Natural killer cell (primary cell): ENCODE data around the gene AKAP13. TPM values are rescaled to one million over a fixed set of nuclear protein-coding genes. Genes with fewer than 3 reads are reported as not detected.

ENCODE experiments used
- ATAC-seq, 3 donors: fragments of 150-1000 bp in 2 of 3; fragments of 200-7000 bp in 1 of 3; cut with Tn5 transposase; 1 replicate in 1 of 3; 2 replicates in 2 of 3; pipeline ENCODE4 v1.10.0; 2021; ENCODE audit warnings: mild to moderate bottlenecking in 2 of 3, moderate library complexity in 2 of 3
- DNase-seq, 2 donors: peaks; one replicate each; pipeline versions ENCODE4 v3.0.0 to v3.0.0-alpha.2; 2013 to 2021; ENCODE audit warnings: mixed read lengths in 1 of 2
- H3K27ac ChIP-seq: one replicate; pipeline ENCODE4 v1.5.1; 2013; ENCODE audit warnings: mild to moderate bottlenecking, low read length
- H3K27me3 ChIP-seq: one replicate; pipeline ENCODE4 v1.6.1; 2013; ENCODE audit warnings: low read length; ENCODE audit not compliant: control insufficient read depth, insufficient read depth
- H3K36me3 ChIP-seq: one replicate; pipeline ENCODE4 v1.6.1; 2013; ENCODE audit warnings: low read length; ENCODE audit not compliant: control insufficient read depth, insufficient read depth
- H3K4me1 ChIP-seq: one replicate; pipeline ENCODE4 v1.6.1; 2013; ENCODE audit warnings: low read length; ENCODE audit not compliant: control insufficient read depth, insufficient read depth
- H3K4me3 ChIP-seq: one replicate; pipeline ENCODE4 v1.5.1; 2013; ENCODE audit warnings: low read length
- H3K9me3 ChIP-seq: one replicate; pipeline ENCODE4 v1.6.1; 2013; ENCODE audit warnings: low read length; ENCODE audit not compliant: control insufficient read depth, insufficient read depth
- H3K27ac Mint-ChIP-seq, 2 donors: one replicate each; pipeline ENCODE4 v1.8.0; 2022; ENCODE audit warnings: mild to moderate bottlenecking in 2 of 2, mixed read lengths in 2 of 2, moderate library complexity in 1 of 2
- H3K27me3 Mint-ChIP-seq, 2 donors: one replicate each; pipeline ENCODE4 v1.8.0; 2022; ENCODE audit warnings: low read depth in 2 of 2, mixed read lengths in 2 of 2
- H3K36me3 Mint-ChIP-seq: one replicate; pipeline ENCODE4 v1.8.0; 2022; ENCODE audit warnings: mixed read lengths
- H3K4me1 Mint-ChIP-seq, 2 donors: one replicate each; pipeline ENCODE4 v1.8.0; 2022; ENCODE audit warnings: mixed read lengths in 2 of 2
- H3K4me3 Mint-ChIP-seq: one replicate; pipeline ENCODE4 v1.8.0; 2022; ENCODE audit warnings: mild to moderate bottlenecking, moderate library complexity, mixed read lengths
- H3K9me3 Mint-ChIP-seq, 2 donors: one replicate each; pipeline ENCODE4 v1.8.0; 2022; ENCODE audit warnings: mixed read lengths in 2 of 2
- CTCF ChIP-seq: fragments of 200-600 bp; IDR thresholded peaks from one replicate; pipeline ENCODE4 v1.8.0; 2022; ENCODE audit warnings: antibody characterized with exemption
- WGBS: methylation state at CpG from one replicate; pipeline ENCODE4 v1.1.7; 2013; ENCODE audit warnings: missing lambda C conversion rate; ENCODE audit not compliant: insufficient coverage; 5-methylcytosine and 5-hydroxymethylcytosine counted together
- intact Hi-C: fragments of 100-400 bp; cut with micrococcal nuclease; formaldehyde crosslinking; loops from one replicate; pipeline ENCODE4 v1.14.2; 2022
- total RNA-seq, 4 donors: library from RNA; stranded (reverse); fragments of 120-200 nt in 1 of 4; gene quantifications; one replicate each; pipeline versions ENCODE4 v1.2.3 to v1.2.4, GENCODE V29; 2013 to 2022

The AKAP13 gene
- total RNA-seq, 3 donors from 2014 or later (not counting 1 experiment from before 2014, with no cell fraction given): 573 to 661 (median 647) TPM

GRCh38 chr15:85423256-85423655 is 42.9 kb downstream of the AKAP13 start:
- peaks cover 1% of the 10 kb centered on the region for H3K4me1 ChIP-seq
- H3K27ac ChIP-seq: no peak overlapping the region
- ATAC-seq (no peak), DNase-seq (no peak)
- Mint-ChIP-seq H3K4me1 (peaks cover 38 to 52% of the 10 kb centered on the region in 2 donors), H3K27ac (no peak overlapping the region), H3K4me3 (no peak overlapping the region), H3K9me3 (no peaks in the 10 kb centered on the region), H3K36me3 (no peaks in the 10 kb centered on the region), H3K27me3 (no peaks in the 10 kb centered on the region)
- no peak overlapping the region for H3K4me3 ChIP-seq
- H3K36me3 ChIP-seq: no peaks in the 10 kb centered on the region
- no peaks in the 10 kb centered on the region for H3K9me3 ChIP-seq
- H3K27me3 ChIP-seq: no peaks in the 10 kb centered on the region
- TF ChIP-seq CTCF: no peak
- intact Hi-C loops: no loop called here

- no peak overlapping the region for H3K4me3 Mint-ChIP-seq
- H3K9me3 ChIP-seq: no peaks in the 10 kb centered on the region
- intact Hi-C loops: no loop called here
These were observed 43.8 kb downstream of the AKAP13 start for GRCh38 chr15:85424154-85424553.

GRCh38 chr15:85426481-85426880 is 46.1 kb downstream of the AKAP13 start:
- Histone ChIP-seq H3K36me3 (no peaks in the 10 kb centered on the region), H3K9me3 (no peaks in the 10 kb centered on the region), H3K27ac (no peak overlapping the region), H3K27me3 (no peaks in the 10 kb centered on the region), H3K4me1 (no peaks in the 10 kb centered on the region), H3K4me3 (no peak overlapping the region)
- no peak for ATAC-seq
- 100% methylated on average over 1 of the region's 1 CpG for WGBS
- Mint-ChIP-seq H3K27ac (no peak overlapping the region), H3K27me3 (no peaks in the 10 kb centered on the region), H3K36me3 (no peaks in the 10 kb centered on the region), H3K4me3 (no peak overlapping the region), H3K9me3 (no peaks in the 10 kb centered on the region), H3K4me1 (peaks cover 15 to 49% of the 10 kb centered on the region in 2 donors)
- TF ChIP-seq CTCF: no peak
- intact Hi-C loops: no loop called here
- no peak for DNase-seq

More at GRCh38 chr15:85424154-85424553, 43.8 kb downstream of the AKAP13 start:
- TF ChIP-seq CTCF: no peak
- no peaks in the 10 kb centered on the region for H3K9me3 Mint-ChIP-seq
- Histone ChIP-seq H3K27ac (no peak overlapping the region), H3K36me3 (no peaks in the 10 kb centered on the region), H3K4me1 (no peaks in the 10 kb centered on the region), H3K27me3 (no peaks in the 10 kb centered on the region), H3K4me3 (no peak overlapping the region)
- ATAC-seq (no peak), DNase-seq (no peak)
- no peaks in the 10 kb centered on the region for H3K36me3 Mint-ChIP-seq
- H3K27ac Mint-ChIP-seq: no peak overlapping the region
- H3K27me3 Mint-ChIP-seq: no peaks in the 10 kb centered on the region
- no CpG with 5 or more reads among the region's 1 CpG for WGBS
- H3K4me1 Mint-ChIP-seq: peaks cover 34 to 44% of the 10 kb centered on the region in 2 donors

- Histone ChIP-seq H3K27ac (no peak overlapping the region), H3K9me3 (no peaks in the 10 kb centered on the region), H3K36me3 (no peaks in the 10 kb centered on the region), H3K27me3 (no peaks in the 10 kb centered on the region), H3K4me3 (no peak overlapping the region), H3K4me1 (no peaks in the 10 kb centered on the region)
- H3K36me3 Mint-ChIP-seq: no peaks in the 10 kb centered on the region
- DNase-seq (no peak), ATAC-seq (no peak)
- H3K9me3 Mint-ChIP-seq: no peaks in the 10 kb centered on the region
- peaks cover 6 to 40% of the 10 kb centered on the region in 2 donors for H3K4me1 Mint-ChIP-seq
- no peak overlapping the region for H3K4me3 Mint-ChIP-seq
- intact Hi-C loops: no loop called here
- TF ChIP-seq CTCF: no peak
- WGBS: 97% methylated on average over 5 of the region's 5 CpGs
- no peaks in the 10 kb centered on the region for H3K27me3 Mint-ChIP-seq
- H3K27ac Mint-ChIP-seq: no peak overlapping the region
These were observed 47.1 kb downstream of the AKAP13 start for GRCh38 chr15:85427286-85428028.
